ENCODE data around the gene YOD1.

DNA sequence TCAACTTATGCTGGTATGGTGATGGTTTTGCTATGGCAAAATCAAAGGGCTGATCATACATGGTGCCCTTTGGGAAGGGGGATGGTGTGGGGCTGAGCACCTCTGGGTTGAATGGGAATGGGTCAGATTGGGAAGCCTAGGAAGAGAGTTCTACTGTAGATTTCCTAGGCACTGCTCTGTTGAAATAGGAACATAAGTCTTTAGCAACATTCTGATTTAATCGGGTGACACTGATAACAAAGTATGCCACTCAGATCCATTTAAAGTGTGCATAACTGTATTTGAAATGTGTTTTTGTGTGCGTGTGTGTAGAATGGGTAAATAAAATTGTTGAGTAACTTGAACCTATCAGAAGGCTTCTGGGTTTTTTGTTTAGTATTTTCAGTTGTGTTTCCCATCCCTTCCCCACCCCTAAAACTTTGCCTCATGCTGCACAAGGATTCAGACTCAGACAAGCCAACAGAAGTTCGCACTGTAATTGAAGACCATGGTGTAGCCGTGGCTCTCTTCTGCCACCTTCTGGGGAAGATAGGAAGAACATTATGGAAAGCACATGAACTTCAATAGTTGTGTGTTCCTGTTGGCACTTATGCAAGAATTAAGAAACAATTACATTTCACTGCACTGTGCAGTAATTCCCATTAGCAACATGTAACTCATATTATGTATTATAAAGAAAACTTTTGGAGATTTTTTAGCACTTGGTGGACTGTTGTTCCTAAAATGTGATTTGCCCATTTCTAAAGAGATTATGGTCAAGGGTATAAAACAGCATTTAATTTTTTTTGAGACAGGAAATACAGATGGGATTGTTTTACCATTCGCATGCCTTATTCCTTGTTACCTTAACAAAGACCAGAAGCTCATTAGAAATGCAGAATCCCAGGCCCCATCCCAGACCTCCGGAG, 26.7 kb upstream of the YOD1 start:
- TF ChIP-seq, protein P1, sequence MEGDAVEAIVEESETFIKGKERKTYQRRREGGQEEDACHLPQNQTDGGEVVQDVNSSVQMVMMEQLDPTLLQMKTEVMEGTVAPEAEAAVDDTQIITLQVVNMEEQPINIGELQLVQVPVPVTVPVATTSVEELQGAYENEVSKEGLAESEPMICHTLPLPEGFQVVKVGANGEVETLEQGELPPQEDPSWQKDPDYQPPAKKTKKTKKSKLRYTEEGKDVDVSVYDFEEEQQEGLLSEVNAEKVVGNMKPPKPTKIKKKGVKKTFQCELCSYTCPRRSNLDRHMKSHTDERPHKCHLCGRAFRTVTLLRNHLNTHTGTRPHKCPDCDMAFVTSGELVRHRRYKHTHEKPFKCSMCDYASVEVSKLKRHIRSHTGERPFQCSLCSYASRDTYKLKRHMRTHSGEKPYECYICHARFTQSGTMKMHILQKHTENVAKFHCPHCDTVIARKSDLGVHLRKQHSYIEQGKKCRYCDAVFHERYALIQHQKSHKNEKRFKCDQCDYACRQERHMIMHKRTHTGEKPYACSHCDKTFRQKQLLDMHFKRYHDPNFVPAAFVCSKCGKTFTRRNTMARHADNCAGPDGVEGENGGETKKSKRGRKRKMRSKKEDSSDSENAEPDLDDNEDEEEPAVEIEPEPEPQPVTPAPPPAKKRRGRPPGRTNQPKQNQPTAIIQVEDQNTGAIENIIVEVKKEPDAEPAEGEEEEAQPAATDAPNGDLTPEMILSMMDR (conservative IDR thresholded peaks at IDR 0.05; ENCODE audit: low read depth, low read length): peak; percentile 99
- no peak for TF ChIP-seq EZH2 (IDR thresholded peaks at IDR 0.05; ENCODE audit: low read length, unreplicated experiment)
- TF ChIP-seq EZH2phosphoT487 (IDR thresholded peaks at IDR 0.05; ENCODE audit: borderline replicate concordance, low read length): no peak

Measured in PC-3 (cell line).